Measurements from ENCODE around the gene AK3. TPM values are rescaled to one million over a fixed set of nuclear protein-coding genes. Genes with fewer than 3 reads are reported as not detected.
A peak's percentile ranks its signal among the peaks of the same experiment; 100 is the strongest.

Gene AK3
- total and polyA plus RNA-seq, 10 of the 15 experiments (the other 5 are each of a cell fraction or from before 2014, with no cell fraction given): 14.2 to 86.6 (median 43.9) TPM

- TF ChIP-seq NR2F1 (conservative IDR thresholded peaks at IDR 0.05) (peak; percentile 91), POLR2AphosphoS2 (IDR thresholded peaks at IDR 0.05; ENCODE audit: low read depth, low read length) (no peak), NBN (IDR thresholded peaks at IDR 0.05) (0 out of 2 replicates have a peak, but pooled peaks have one; percentile 84), NRF1 (conservative IDR thresholded peaks at IDR 0.05; ENCODE audit: low read depth, low read length) (no peak), IRF4 (IDR thresholded peaks at IDR 0.05; ENCODE audit: low read depth, low read length) (no peak), CBX3 (IDR thresholded peaks at IDR 0.05; ENCODE audit: borderline replicate concordance, low read depth) (no peak), CEBPB (IDR thresholded peaks at IDR 0.05; ENCODE audit: borderline replicate concordance in 1 of 2, low read depth in 2 of 2, low read length in 2 of 2) (no peak), RAD51 (IDR thresholded peaks at IDR 0.05) (peak; percentile 63), SREBF1 (IDR thresholded peaks at IDR 0.05; ENCODE audit: low read length) (no peak), KAT2A (conservative IDR thresholded peaks at IDR 0.05; ENCODE audit: control insufficient read depth, low read depth, low read length) (no peak), REST (IDR thresholded peaks at IDR 0.05; ENCODE audit: low read depth, low read length) (no peak), MXI1 (IDR thresholded peaks at IDR 0.05; ENCODE audit: low read depth, low read length) (0 out of 2 replicates have a peak, but pooled peaks have one; percentile 50), SPI1 (IDR thresholded peaks at IDR 0.05; ENCODE audit: borderline replicate concordance, insufficient read depth, low read depth, low read length) (peak; percentile 77; the same call in 1 of the 2 replicates), TCF3 (IDR thresholded peaks at IDR 0.05; ENCODE audit: borderline replicate concordance, insufficient read depth, low read depth, low read length) (0 out of 2 replicates have a peak, but pooled peaks have one; percentile 22), ATF3 (IDR thresholded peaks at IDR 0.05; ENCODE audit: borderline replicate concordance, extremely low read depth, low read depth, low read length) (no peak), PKNOX1 (IDR thresholded peaks at IDR 0.05) (peak; percentile 86), NR2C2 (IDR thresholded peaks at IDR 0.05; ENCODE audit: borderline replicate concordance, control insufficient read depth, insufficient read length, low read depth) (no peak), ZNF207 (IDR thresholded peaks at IDR 0.05; ENCODE audit: borderline replicate concordance) (no peak), GABPA (IDR thresholded peaks at IDR 0.05; ENCODE audit: low read depth) (0 out of 2 replicates have a peak, but pooled peaks have one; percentile 25), SP1 (IDR thresholded peaks at IDR 0.05; ENCODE audit: low read depth, low read length) (no peak), EED (IDR thresholded peaks at IDR 0.05; ENCODE audit: low read depth) (no peak), RCOR1 (conservative IDR thresholded peaks at IDR 0.05; ENCODE audit: low read depth, low read length) (no peak), TBL1XR1 (IDR thresholded peaks at IDR 0.05; ENCODE audit: low read depth, low read length) (no peak), KLF5 (IDR thresholded peaks at IDR 0.05; ENCODE audit: partially characterized antibody) (no peak), PBX3 (IDR thresholded peaks at IDR 0.05; ENCODE audit: insufficient replicate concordance, low read depth, low read length) (no peak)
These were observed 21.3 kb upstream of the AK3 start (continued) for GRCh38 chr9:4762108-4762885.
